Adrenal gland (tissue), 12 donors: ENCODE results near the gene SYNE1. TPM values are rescaled to one million over a fixed set of nuclear protein-coding genes. Genes with fewer than 3 reads are reported as not detected.
"Not testable (repeated sequence)": the region's sequence is repeated elsewhere in the genome, so short reads cannot be mapped to it uniquely, and the experiment has no call there.

Source experiments
- DNase-seq, 7 donors: peaks; one replicate each; pipeline ENCODE4 v3.0.0-alpha.2; 2019 to 2020
- H3K27ac ChIP-seq, 5 donors: fragments of 200-600 bp; sonication (generic) in 4 of 5; 1 replicate in 3 of 5; 2 replicates in 2 of 5; pipeline versions ENCODE4 v1.5.1 to v1.8.0; 2016 to 2020; ENCODE audit warnings: mild to moderate bottlenecking in 1 of 5
- H3K27me3 ChIP-seq: fragments of 200-600 bp; 2 replicates; pipeline ENCODE4 v1.8.0; 2021
- H3K36me3 ChIP-seq, 2 donors: fragments of 200-600 bp; replicated peaks in 1 of 2; 1 replicate in 1 of 2; 2 replicates in 1 of 2; pipeline versions ENCODE4 v1.5.1 to v1.8.0; 2018 to 2022
- H3K4me1 ChIP-seq, 2 donors: fragments of 200-600 bp; replicated peaks in 1 of 2; 1 replicate in 1 of 2; 2 replicates in 1 of 2; pipeline versions ENCODE4 v1.5.1 to v1.8.0; 2018 to 2021
- H3K4me3 ChIP-seq, 4 donors: fragments of 200-600 bp; sonication (generic) in 3 of 4; one replicate each; pipeline ENCODE4 v1.5.1; 2016 to 2018
- H3K9me3 ChIP-seq, 3 donors: fragments of 200-600 bp; sonication (generic) in 1 of 3; replicated peaks in 1 of 3; 1 replicate in 2 of 3; 2 replicates in 1 of 3; pipeline versions ENCODE4 v1.5.1 to v1.8.0; 2016 to 2021
- POLR2A ChIP-seq, 2 donors: fragments of 450-650 bp; IDR thresholded peaks; one replicate each; pipeline ENCODE4 v1.6.1; 2017; ENCODE audit warnings: antibody characterized with exemption in 2 of 2, mild to moderate bottlenecking in 2 of 2, moderate library complexity in 1 of 2
- WGBS, 4 donors: extraction: QIAGEN DNeasy Blood & Tissue Kit in 2 of 4; methylation state at CpG; one replicate each; pipeline versions ENCODE4 v1.1.5 to v1.1.7; 2013 to 2017; 5-methylcytosine and 5-hydroxymethylcytosine counted together
- intact Hi-C, 2 donors: fragments of 100-400 bp; cut with DNase I; formaldehyde crosslinking; loops; one replicate each; pipeline versions ENCODE4 v1.14.1 to v1.15.0; 2022 to 2023
- polyA plus RNA-seq, 3 donors: library from polyadenylated mRNA; stranded (reverse); fragments of 200-250 nt in 2 of 3; fragments of 350-450 nt in 1 of 3; fragmentation: Illumina TruSeq in 1 of 3; extraction: RNeasy Lipid Tissue Mini Kit (QIAGEN cat#74804) in 1 of 3; gene quantifications; one replicate each; pipeline ENCODE4 v1.2.3, GENCODE V29; 2013 to 2014
- total RNA-seq, 9 donors: library from RNA; depleted of rRNA in 4 of 9; stranded (reverse); fragments of >200 nt in 4 of 9; fragments of 120-200 nt in 1 of 9; fragmentation: NEBNext Ultra II Directional in 1 of 9; extraction: Animal tissue kit (Norgen Biotek cat#: 25700) in 1 of 9; gene quantifications; one replicate each; pipeline versions ENCODE4 v1.1.0 to v1.2.4, GENCODE V29; 2013 to 2023
- TF ChIP-seq, protein P1 (sequence below), 6 experiments: fragments of 450-650 bp in 4 of 6; fragments of 200-600 bp in 2 of 6; sonication (generic) in 1 of 6; IDR thresholded peaks; 1 replicate in 5 of 6; 2 replicates in 1 of 6; pipeline versions ENCODE4 v1.5.1 to v1.8.0; 2016 to 2021; ENCODE audit warnings: antibody characterized with exemption in 6 of 6, mild to moderate bottlenecking in 2 of 6, moderate library complexity in 1 of 6
- donor health status: healthy with polysubstance abuse.
- donor health status: Bipolar disorder and iron deficiency.
- donor health status: DM: yes; HTN: yes; CAD: no.
- donor health status: DM: no; HTN: no; CAD: no.
- donor health status: DM: no; HTN: no; CAD: no.
- donor health status: DM: yes; HTN: yes; CAD: no.

Gene SYNE1
- total and polyA plus RNA-seq, 12 donors, result 29.0 to 170 (median 93.1) TPM

DNA sequence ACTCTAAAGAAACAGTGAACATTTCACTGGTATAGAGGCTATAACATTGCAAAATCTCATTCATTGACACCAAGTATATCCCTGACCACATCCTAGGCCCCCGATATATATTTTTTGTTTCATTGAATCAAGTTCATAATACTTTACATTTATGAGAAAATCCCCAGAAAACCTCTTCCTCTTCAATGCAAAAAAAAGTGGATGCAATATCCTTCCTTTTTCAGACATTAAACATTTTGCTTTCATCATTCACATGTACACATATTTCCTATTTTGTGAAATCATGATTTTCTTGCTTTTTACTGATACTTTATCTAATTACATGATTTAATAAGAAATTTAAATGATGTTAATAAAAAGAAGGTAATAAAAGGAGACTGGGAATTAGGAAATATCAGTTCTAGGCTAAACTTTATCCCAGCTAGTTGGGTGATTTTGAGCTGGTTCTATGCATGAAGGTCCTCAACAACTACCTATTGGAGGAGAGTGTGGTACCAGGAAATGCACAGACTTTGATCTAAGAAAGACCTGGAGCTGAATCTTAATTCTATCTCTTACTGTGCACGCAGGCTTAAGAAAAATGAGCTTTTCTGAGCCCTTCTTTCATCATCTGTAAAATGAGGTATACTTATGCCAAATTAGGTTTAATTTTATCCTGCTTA is 4.9 kb downstream of the SYNE1 start:
- Histone ChIP-seq H3K36me3 (no peaks in the 10 kb centered on the region), H3K27ac (no peak overlapping the region), H3K4me3 (no peak overlapping the region), H3K9me3 (no peaks in the 10 kb centered on the region), H3K27me3 (no peaks in the 10 kb centered on the region), H3K4me1 (no peaks in the 10 kb centered on the region)
- DNase-seq, result no peak
- WGBS, 4 donors, result 76 to 86% (median 82%) methylated on average over 2 of the region's 2 CpGs
- TF ChIP-seq, protein P1, sequence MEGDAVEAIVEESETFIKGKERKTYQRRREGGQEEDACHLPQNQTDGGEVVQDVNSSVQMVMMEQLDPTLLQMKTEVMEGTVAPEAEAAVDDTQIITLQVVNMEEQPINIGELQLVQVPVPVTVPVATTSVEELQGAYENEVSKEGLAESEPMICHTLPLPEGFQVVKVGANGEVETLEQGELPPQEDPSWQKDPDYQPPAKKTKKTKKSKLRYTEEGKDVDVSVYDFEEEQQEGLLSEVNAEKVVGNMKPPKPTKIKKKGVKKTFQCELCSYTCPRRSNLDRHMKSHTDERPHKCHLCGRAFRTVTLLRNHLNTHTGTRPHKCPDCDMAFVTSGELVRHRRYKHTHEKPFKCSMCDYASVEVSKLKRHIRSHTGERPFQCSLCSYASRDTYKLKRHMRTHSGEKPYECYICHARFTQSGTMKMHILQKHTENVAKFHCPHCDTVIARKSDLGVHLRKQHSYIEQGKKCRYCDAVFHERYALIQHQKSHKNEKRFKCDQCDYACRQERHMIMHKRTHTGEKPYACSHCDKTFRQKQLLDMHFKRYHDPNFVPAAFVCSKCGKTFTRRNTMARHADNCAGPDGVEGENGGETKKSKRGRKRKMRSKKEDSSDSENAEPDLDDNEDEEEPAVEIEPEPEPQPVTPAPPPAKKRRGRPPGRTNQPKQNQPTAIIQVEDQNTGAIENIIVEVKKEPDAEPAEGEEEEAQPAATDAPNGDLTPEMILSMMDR (IDR thresholded peaks at IDR 0.05), result no peak
- TF ChIP-seq POLR2A (IDR thresholded peaks at IDR 0.05), result no peak
- intact Hi-C loops, result no loop called here

DNA sequence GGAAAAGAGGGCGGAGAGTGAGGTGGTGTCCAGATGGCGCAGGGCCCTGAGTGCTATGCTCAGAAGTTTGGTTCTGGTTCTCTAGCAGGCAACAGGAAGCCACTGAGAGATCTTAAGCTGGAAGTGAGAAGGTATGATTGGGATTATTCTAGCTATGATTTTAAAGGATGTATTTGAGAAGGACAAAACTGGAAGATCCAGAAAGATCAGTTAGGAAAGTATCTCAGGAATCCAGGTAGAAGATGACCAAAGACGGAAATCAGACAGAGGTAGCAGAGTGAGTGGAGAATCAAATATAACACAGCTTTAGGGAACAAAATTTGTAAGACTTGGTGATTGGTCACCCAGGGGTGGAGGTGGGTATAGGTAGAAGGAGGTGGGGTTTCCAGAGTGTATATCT is 5.8 kb downstream of the SYNE1 start:
- Histone ChIP-seq H3K27ac (no peak overlapping the region), H3K9me3 (no peaks in the 10 kb centered on the region), H3K4me3 (no peak overlapping the region), H3K4me1 (no peaks in the 10 kb centered on the region), H3K36me3 (no peaks in the 10 kb centered on the region), H3K27me3 (no peaks in the 10 kb centered on the region)
- no peak for DNase-seq
- intact Hi-C loops, result no loop called here
- WGBS, 4 donors, result 89 to 97% (median 94%) methylated on average over 3 of the region's 3 CpGs
- TF ChIP-seq POLR2A (IDR thresholded peaks at IDR 0.05), result no peak
- TF ChIP-seq, protein P1 (IDR thresholded peaks at IDR 0.05), result no peak

DNA sequence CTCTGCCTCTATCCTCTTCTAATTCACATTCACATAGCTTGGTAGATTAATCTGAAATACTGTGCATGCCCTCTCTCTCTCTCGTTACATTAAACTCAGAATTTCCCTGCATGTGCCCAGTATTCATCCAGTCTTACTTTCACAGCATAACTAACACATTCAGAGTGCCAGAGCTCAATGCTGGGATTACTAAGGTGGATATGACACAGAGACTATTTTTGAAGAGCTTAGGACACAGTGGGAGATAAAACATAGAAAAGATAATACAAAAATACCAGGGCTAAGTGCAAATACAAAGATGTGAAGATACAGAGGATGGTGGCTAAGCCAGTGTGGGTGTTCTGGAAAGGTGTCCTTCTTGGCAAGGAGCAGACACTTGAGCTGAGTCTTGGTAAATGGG is 6.3 kb downstream of the SYNE1 start:
- Histone ChIP-seq H3K27me3 (no peaks in the 10 kb centered on the region), H3K36me3 (no peaks in the 10 kb centered on the region), H3K4me3 (no peak overlapping the region), H3K27ac (no peak overlapping the region), H3K9me3 (no peaks in the 10 kb centered on the region), H3K4me1 (no peaks in the 10 kb centered on the region)
- no peak for TF ChIP-seq POLR2A (IDR thresholded peaks at IDR 0.05)
- TF ChIP-seq, protein P1 (IDR thresholded peaks at IDR 0.05), result no peak
- 68 to 83% (median 78%) methylated on average over 1 of the region's 1 CpG for WGBS, 4 donors
- intact Hi-C loops, result no loop called here
- DNase-seq, result no peak

- DNase-seq, result no peak
- no peaks in the 10 kb centered on the region for H3K27me3 ChIP-seq
- H3K9me3 ChIP-seq, result no peaks in the 10 kb centered on the region
- H3K36me3 ChIP-seq, result no peaks in the 10 kb centered on the region
- intact Hi-C loops, result no loop called here
- no peak overlapping the region for H3K4me3 ChIP-seq
- H3K4me1 ChIP-seq, result no peaks in the 10 kb centered on the region
- WGBS, 4 donors, result 65 to 80% (median 67%) methylated on average over 2 of the region's 2 CpGs
- TF ChIP-seq, protein P1 (IDR thresholded peaks at IDR 0.05), result no peak
- TF ChIP-seq POLR2A (IDR thresholded peaks at IDR 0.05), result no peak
- no peak overlapping the region for H3K27ac ChIP-seq
Measured at GRCh38 chr6:152625213-152625612, 11.9 kb downstream of the SYNE1 start.

GRCh38 chr6:152614776-152615175 is 22.4 kb downstream of the SYNE1 start:
- 88 to 93% (median 91%) methylated on average over 3 of the region's 3 CpGs for WGBS, 4 donors
- intact Hi-C loops, H3K4me3 ChIP-seq, H3K36me3 ChIP-seq, H3K4me1 ChIP-seq, DNase-seq, H3K27ac ChIP-seq, H3K9me3 ChIP-seq, H3K27me3 ChIP-seq: not testable (repeated sequence)
